ENCODE results near the gene ZBP1. TPM values are rescaled to one million over a fixed set of nuclear protein-coding genes. Genes with fewer than 3 reads are reported as not detected.

ZBP1 gene
- total and polyA plus RNA-seq, 11 donors, result 0.15 to 1.7 (median 0.31) TPM; not detected in 6

GRCh38 chr20:57647933-57648785 is 27.9 kb upstream of the ZBP1 start:
- DNase-seq, result no peak
- intact Hi-C loops (cut with DNase I), result no loop called here
- peak in 1 of 4 donors; percentile 16 for ATAC-seq
- H3K27me3 ChIP-seq, result no peaks in the 10 kb centered on the region
- H3K27ac ChIP-seq, result no peak overlapping the region
- no peak for TF ChIP-seq POLR2A (IDR thresholded peaks at IDR 0.05)
- no peak for TF ChIP-seq CTCF (IDR thresholded peaks at IDR 0.05)
- H3K4me3 ChIP-seq, result no peak overlapping the region
- WGBS, 4 donors, result 88 to 90% (median 88%) methylated on average over 23 of the region's 23 CpGs
- H3K36me3 ChIP-seq, result peaks cover 0 to 29% (median 20%) of the 10 kb centered on the region in 9 donors
- peaks cover 0 to 20% (median 1%) of the 10 kb centered on the region in 12 donors for H3K9me3 ChIP-seq
- H3K4me1 ChIP-seq, result peaks cover 0 to 2% (median 0%) of the 10 kb centered on the region in 12 donors

GRCh38 chr20:57647006-57647932 is 27.0 kb upstream of the ZBP1 start:
- intact Hi-C loops (cut with DNase I), result no loop called here
- Histone ChIP-seq H3K27me3 (no peaks in the 10 kb centered on the region), H3K36me3 (peaks cover 0 to 21% (median 15%) of the 10 kb centered on the region in 9 donors), H3K4me3 (no peak overlapping the region), H3K27ac (no peak overlapping the region), H3K4me1 (peaks cover 0 to 2% (median 0%) of the 10 kb centered on the region in 12 donors), H3K9me3 (peaks cover 0 to 21% (median 1%) of the 10 kb centered on the region in 12 donors)
- no peak for ATAC-seq
- no peak for TF ChIP-seq POLR2A (IDR thresholded peaks at IDR 0.05)
- TF ChIP-seq CTCF (IDR thresholded peaks at IDR 0.05), result no peak
- WGBS, 4 donors, result 78 to 82% (median 80%) methylated on average over 11 to 12 of the region's 12 CpGs
- no peak for DNase-seq

GRCh38 chr20:57638895-57639236 is 18.6 kb upstream of the ZBP1 start:
- TF ChIP-seq POLR2A (IDR thresholded peaks at IDR 0.05) (no peak), CTCF (IDR thresholded peaks at IDR 0.05) (no peak)
- Histone ChIP-seq H3K4me3 (no peak overlapping the region), H3K4me1 (no peaks in the 10 kb centered on the region), H3K9me3 (peaks cover 0 to 26% (median 1%) of the 10 kb centered on the region in 12 donors), H3K27ac (no peak overlapping the region), H3K27me3 (peaks cover 0 to 19% (median 0%) of the 10 kb centered on the region in 9 donors), H3K36me3 (no peaks in the 10 kb centered on the region)
- ATAC-seq (no peak), DNase-seq (no peak)
- 89 to 91% (median 90%) methylated on average over 5 of the region's 5 CpGs for WGBS, 4 donors
- intact Hi-C loops (cut with DNase I), result no loop called here
